Esophagus squamous epithelium (tissue), 5 donors: Measurements from ENCODE around the gene FNDC3B. TPM values are rescaled to one million over a fixed set of nuclear protein-coding genes. Genes with fewer than 3 reads are reported as not detected.

Experiments used
- DNase-seq: peaks from one replicate; lab custom pipeline; 2025; lab: John Stamatoyannopoulos, UW
- H3K27ac ChIP-seq, 4 donors: fragments of 200-600 bp; sonication (generic); one replicate each; pipeline ENCODE4 v1.5.1; 2016 to 2019; ENCODE audit warnings: mild to moderate bottlenecking in 1 of 4
- H3K27me3 ChIP-seq, 4 donors: fragments of 200-600 bp; sonication (generic); 1 replicate in 3 of 4; 2 replicates in 1 of 4; pipeline versions ENCODE4 v1.5.1 to v1.6.0; 2017 to 2021; ENCODE audit warnings: antibody characterized with exemption in 1 of 4
- H3K36me3 ChIP-seq, 3 donors: fragments of 200-600 bp; sonication (generic); one replicate each; pipeline ENCODE4 v1.5.1; 2016 to 2019
- H3K4me1 ChIP-seq, 3 donors: fragments of 200-600 bp; sonication (generic); one replicate each; pipeline ENCODE4 v1.5.1; 2017 to 2019
- H3K4me3 ChIP-seq, 4 donors: fragments of 200-600 bp; sonication (generic); 1 replicate in 3 of 4; 2 replicates in 1 of 4; pipeline ENCODE4 v1.5.1; 2016 to 2019; ENCODE audit warnings: mild to moderate bottlenecking in 2 of 4, moderate library complexity in 1 of 4
- H3K9me3 ChIP-seq, 3 donors: fragments of 200-600 bp; sonication (generic); one replicate each; pipeline ENCODE4 v1.5.1; 2016 to 2019
- POLR2A ChIP-seq, 4 donors: fragments of 450-650 bp; IDR thresholded peaks; one replicate each; pipeline ENCODE4 v1.6.1; 2017; ENCODE audit warnings: antibody characterized with exemption in 4 of 4, mild to moderate bottlenecking in 4 of 4, moderate library complexity in 3 of 4
- WGBS, 2 donors: methylation state at CpG; one replicate each; pipeline ENCODE4 v1.1.5; 2018; 5-methylcytosine and 5-hydroxymethylcytosine counted together
- intact Hi-C: fragments of 100-400 bp; cut with DNase I; formaldehyde crosslinking; loops from one replicate; pipeline ENCODE4 v1.15.0; 2022
- total RNA-seq, 4 donors: library from RNA; depleted of rRNA; stranded (reverse); fragments of >200 nt; gene quantifications; one replicate each; pipeline ENCODE4 v1.1.0, GENCODE V29; 2016
- TF ChIP-seq, protein P1 (sequence below), 6 experiments: fragments of 450-650 bp in 4 of 6; fragments of 200-600 bp in 2 of 6; sonication (generic) in 2 of 6; IDR thresholded peaks; one replicate each; pipeline ENCODE4 v1.5.1; 2016 to 2019; ENCODE audit warnings: antibody characterized with exemption in 6 of 6, mild to moderate bottlenecking in 4 of 6, moderate library complexity in 4 of 6
- donor health status: DM: yes; HTN: yes; CAD: no.

Gene FNDC3B
- total RNA-seq, 4 donors from 2014 or later, result 7.7 to 44.3 (median 20.4) TPM

DNA sequence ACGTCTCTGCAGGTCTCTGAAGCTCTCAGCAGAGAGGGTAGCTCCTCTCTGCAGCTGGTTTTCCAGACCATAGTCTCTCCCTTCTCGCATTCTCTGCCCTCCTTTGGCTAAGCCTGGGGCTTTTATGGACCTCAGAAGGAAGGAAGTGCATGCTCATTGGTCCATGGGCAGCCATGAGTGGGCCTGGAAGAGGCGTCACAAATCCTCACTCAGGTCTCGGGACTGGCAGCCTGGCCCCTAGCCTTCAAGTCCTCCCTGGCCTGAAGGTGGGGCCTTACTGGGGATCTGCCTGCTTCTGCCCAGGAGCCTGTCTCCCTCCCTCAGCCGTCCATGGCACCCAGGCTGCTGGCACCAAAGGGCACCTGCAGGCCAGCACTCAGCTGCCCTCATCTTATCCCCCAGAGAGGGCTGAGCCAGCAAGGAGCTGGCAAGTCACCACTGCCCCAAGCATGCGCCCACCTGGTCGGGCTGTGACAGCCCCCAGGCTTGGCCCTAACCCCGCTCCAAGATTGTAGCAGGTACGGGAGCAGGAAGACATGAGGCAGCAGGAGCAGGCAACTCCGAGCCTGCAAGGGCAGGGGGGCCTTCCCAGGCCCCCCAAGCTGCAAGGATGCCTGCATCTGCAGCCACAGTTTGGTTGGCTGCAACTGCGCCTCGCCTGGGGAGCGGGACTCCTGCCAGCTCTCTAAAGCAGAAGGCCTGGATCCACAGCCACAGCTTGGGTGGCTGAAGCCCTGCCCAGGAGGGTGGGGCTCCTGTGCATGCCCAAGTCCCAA lies 371.5 kb downstream of the FNDC3B start:
- no peak for DNase-seq
- TF ChIP-seq, protein P1, sequence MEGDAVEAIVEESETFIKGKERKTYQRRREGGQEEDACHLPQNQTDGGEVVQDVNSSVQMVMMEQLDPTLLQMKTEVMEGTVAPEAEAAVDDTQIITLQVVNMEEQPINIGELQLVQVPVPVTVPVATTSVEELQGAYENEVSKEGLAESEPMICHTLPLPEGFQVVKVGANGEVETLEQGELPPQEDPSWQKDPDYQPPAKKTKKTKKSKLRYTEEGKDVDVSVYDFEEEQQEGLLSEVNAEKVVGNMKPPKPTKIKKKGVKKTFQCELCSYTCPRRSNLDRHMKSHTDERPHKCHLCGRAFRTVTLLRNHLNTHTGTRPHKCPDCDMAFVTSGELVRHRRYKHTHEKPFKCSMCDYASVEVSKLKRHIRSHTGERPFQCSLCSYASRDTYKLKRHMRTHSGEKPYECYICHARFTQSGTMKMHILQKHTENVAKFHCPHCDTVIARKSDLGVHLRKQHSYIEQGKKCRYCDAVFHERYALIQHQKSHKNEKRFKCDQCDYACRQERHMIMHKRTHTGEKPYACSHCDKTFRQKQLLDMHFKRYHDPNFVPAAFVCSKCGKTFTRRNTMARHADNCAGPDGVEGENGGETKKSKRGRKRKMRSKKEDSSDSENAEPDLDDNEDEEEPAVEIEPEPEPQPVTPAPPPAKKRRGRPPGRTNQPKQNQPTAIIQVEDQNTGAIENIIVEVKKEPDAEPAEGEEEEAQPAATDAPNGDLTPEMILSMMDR (IDR thresholded peaks at IDR 0.05), result no peak
- no peak for TF ChIP-seq POLR2A (IDR thresholded peaks at IDR 0.05)
- 100% methylated on average over 1 of the region's 13 CpGs; no CpG with 5 or more reads in 1 of the 2 donors for WGBS, 2 donors
- no peak overlapping the region for H3K4me3 ChIP-seq
- no peaks in the 10 kb centered on the region for H3K9me3 ChIP-seq
- no peak overlapping the region for H3K27ac ChIP-seq
- peaks cover 0 to 4% (median 0%) of the 10 kb centered on the region in 4 donors for H3K27me3 ChIP-seq
- intact Hi-C loops, result no loop called here
- no peaks in the 10 kb centered on the region for H3K4me1 ChIP-seq
- no peaks in the 10 kb centered on the region for H3K36me3 ChIP-seq

DNA sequence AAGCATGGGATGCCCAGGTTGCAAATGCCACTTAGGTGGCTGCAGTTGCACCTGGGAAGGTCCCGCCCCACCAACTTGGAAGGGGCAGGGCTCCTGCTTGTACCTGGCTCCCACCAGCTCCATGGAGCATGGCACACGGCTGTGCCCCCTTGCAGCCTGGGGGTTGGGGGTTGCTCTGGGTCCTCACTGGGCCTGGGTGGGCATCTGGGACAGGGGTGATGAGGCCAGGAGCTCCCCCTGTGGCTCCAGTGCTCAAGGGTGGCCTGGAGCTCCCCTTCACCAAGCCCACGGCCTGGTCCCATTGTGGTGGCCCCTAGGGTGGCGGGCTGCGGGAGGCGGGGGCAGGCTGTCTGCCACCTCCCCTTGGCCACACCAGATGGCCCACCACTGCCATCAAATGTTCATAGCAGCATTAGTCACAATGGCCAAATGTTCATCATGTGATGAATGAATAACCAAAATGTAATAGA lies 372.1 kb downstream of the FNDC3B start:
- DNase-seq, result no peak
- TF ChIP-seq, protein P1 (IDR thresholded peaks at IDR 0.05), result no peak
- TF ChIP-seq POLR2A (IDR thresholded peaks at IDR 0.05), result no peak
- Histone ChIP-seq H3K27ac (no peak overlapping the region), H3K4me3 (no peak overlapping the region), H3K36me3 (no peaks in the 10 kb centered on the region), H3K4me1 (no peaks in the 10 kb centered on the region), H3K27me3 (peaks cover 0 to 4% (median 0%) of the 10 kb centered on the region in 4 donors), H3K9me3 (no peaks in the 10 kb centered on the region)
- WGBS, 2 donors, result 80% methylated on average over 1 of the region's 6 CpGs
- intact Hi-C loops, result no loop called here

DNA sequence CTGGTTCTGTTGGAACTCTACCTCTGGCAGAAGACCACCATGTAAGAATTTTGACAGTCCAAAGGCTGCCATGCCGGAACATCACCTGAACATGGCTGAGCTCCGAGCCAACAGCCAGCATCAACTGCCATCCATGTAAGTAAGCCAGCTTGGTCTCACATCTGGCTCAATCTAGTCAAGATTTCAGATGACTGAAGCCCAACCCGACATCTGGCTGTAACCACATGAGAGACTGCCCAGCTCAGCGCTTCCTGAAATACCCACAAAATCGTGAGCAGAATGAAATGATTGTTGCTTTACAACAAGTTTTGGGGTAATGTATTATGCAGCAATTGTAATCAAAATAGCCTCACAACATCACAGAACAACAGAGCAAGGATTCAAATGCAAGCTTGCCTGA lies 375.9 kb downstream of the FNDC3B start:
- Histone ChIP-seq H3K27me3 (peaks cover 0 to 4% (median 0%) of the 10 kb centered on the region in 4 donors), H3K4me1 (no peaks in the 10 kb centered on the region), H3K27ac (no peak overlapping the region), H3K4me3 (no peak overlapping the region), H3K36me3 (no peaks in the 10 kb centered on the region), H3K9me3 (no peaks in the 10 kb centered on the region)
- intact Hi-C loops, result no loop called here
- 78 to 79% methylated on average over 5 of the region's 5 CpGs for WGBS, 2 donors
- DNase-seq, result no peak
- TF ChIP-seq, protein P1 (IDR thresholded peaks at IDR 0.05), result no peak
- TF ChIP-seq POLR2A (IDR thresholded peaks at IDR 0.05), result no peak

DNA sequence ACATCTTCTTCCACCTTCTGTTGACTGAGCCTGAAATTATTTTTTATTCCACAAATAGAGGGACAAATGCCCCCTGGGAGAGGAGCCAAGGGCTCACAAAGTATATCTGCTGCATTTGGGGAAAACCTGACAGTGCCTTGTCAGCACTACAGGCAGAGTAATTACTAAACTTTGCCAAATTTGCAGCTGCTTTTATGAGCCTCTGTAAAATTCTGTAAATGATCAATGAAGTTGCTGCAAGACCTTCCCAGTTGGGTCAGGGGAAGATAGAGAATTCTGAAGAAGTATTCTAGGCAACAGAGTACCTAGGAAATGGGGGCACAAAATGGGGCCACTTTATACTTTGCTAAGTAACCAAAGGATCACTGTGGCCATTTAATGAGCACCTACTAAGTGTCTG lies 398.3 kb downstream of the FNDC3B start:
- Histone ChIP-seq H3K27ac (no peak overlapping the region), H3K36me3 (no peaks in the 10 kb centered on the region), H3K9me3 (peaks cover 0 to 6% (median 0%) of the 10 kb centered on the region in 3 donors), H3K4me1 (no peaks in the 10 kb centered on the region), H3K4me3 (no peak overlapping the region), H3K27me3 (peaks cover 0 to 19% (median 0%) of the 10 kb centered on the region in 4 donors)
- TF ChIP-seq, protein P1 (IDR thresholded peaks at IDR 0.05), result no peak
- no peak for TF ChIP-seq POLR2A (IDR thresholded peaks at IDR 0.05)
- intact Hi-C loops, result no loop called here
- DNase-seq, result no peak

DNA sequence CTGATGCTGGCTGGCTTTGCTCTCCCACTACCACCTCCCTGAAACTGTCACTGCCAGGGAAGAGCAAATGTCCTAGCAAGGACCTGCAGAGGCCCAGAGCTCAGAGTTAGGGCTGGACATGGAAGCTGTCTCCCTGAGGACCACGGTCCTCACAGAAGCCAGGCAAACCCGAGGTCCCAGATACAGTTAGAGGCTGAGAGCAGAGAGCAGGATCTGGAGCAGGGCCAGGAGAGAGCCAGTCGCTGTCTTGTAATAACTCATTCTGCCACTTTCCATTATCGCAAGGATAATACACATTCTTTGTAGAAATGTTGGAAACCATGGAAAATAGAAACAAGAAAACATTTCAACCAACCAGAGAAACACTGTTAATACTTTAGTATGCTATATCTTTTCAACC lies 398.8 kb downstream of the FNDC3B start:
- H3K36me3 ChIP-seq, result no peaks in the 10 kb centered on the region
- H3K27me3 ChIP-seq, result peaks cover 0 to 19% (median 0%) of the 10 kb centered on the region in 4 donors
- H3K4me1 ChIP-seq, result no peaks in the 10 kb centered on the region
- no peak overlapping the region for H3K4me3 ChIP-seq
- H3K27ac ChIP-seq, result no peak overlapping the region
- H3K9me3 ChIP-seq, result peaks cover 0 to 1% (median 0%) of the 10 kb centered on the region in 3 donors
- TF ChIP-seq, protein P1 (IDR thresholded peaks at IDR 0.05), result no peak
- TF ChIP-seq POLR2A (IDR thresholded peaks at IDR 0.05), result no peak
- intact Hi-C loops, result no loop called here
- 39 to 41% methylated on average over 4 of the region's 4 CpGs for WGBS, 2 donors
- no peak for DNase-seq
